PFSK-1 (cell line): ENCODE data around the gene MAP4K4.

Experiments used
- FOXP2 ChIP-seq: optimal IDR thresholded peaks from 2 replicates; pipeline ENCODE3; 2011; ENCODE audit warnings: borderline replicate concordance, control low read depth, inconsistent platforms; ENCODE audit not compliant: insufficient read depth; ENCODE audit errors: extremely low read length, extremely low read depth
- POLR2AphosphoS5 ChIP-seq: IDR thresholded peaks from 2 replicates; pipeline ENCODE4 v1.6.1; 2012; ENCODE audit warnings: low read depth, mild to moderate bottlenecking, control low read depth, low read length, moderate library complexity
- SIN3A ChIP-seq: IDR thresholded peaks from 2 replicates; pipeline ENCODE4 v1.6.1; 2012; ENCODE audit warnings: mild to moderate bottlenecking, low read length, moderate library complexity, borderline replicate concordance; ENCODE audit not compliant: insufficient read depth
- TAF1 ChIP-seq: IDR thresholded peaks from 2 replicates; pipeline ENCODE4 v1.6.1; 2012; ENCODE audit warnings: low read length, control low read depth, borderline replicate concordance; ENCODE audit not compliant: insufficient read depth
- TF ChIP-seq, protein P1 (sequence below), 2 experiments: IDR thresholded peaks; 2 replicates each; pipeline versions ENCODE4 v1.6.1 to v1.8.0; 2011 to 2012; ENCODE audit warnings: low read depth in 2 of 2, low read length in 2 of 2, control low read depth in 1 of 2, inconsistent platforms in 1 of 2, mild to moderate bottlenecking in 1 of 2, moderate library complexity in 1 of 2; ENCODE audit not compliant: insufficient read depth in 1 of 2

MAP4K4 gene

DNA sequence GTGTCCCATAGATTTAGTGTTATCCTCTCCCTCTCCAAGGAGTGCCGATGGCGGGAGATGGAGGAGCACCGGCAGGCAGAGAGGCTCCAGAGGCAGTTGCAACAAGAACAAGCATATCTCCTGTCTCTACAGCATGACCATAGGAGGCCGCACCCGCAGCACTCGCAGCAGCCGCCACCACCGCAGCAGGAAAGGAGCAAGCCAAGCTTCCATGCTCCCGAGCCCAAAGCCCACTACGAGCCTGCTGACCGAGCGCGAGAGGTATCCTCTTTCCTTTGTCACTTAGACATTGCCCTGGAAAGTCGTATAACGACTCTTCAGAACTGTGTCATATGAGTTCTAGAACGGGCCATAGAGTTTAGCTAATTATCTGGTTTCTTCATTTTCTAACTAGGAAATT lies 162.1 kb downstream of the MAP4K4 start:
- TF ChIP-seq POLR2AphosphoS5: no peak
- TF ChIP-seq, protein P1, sequence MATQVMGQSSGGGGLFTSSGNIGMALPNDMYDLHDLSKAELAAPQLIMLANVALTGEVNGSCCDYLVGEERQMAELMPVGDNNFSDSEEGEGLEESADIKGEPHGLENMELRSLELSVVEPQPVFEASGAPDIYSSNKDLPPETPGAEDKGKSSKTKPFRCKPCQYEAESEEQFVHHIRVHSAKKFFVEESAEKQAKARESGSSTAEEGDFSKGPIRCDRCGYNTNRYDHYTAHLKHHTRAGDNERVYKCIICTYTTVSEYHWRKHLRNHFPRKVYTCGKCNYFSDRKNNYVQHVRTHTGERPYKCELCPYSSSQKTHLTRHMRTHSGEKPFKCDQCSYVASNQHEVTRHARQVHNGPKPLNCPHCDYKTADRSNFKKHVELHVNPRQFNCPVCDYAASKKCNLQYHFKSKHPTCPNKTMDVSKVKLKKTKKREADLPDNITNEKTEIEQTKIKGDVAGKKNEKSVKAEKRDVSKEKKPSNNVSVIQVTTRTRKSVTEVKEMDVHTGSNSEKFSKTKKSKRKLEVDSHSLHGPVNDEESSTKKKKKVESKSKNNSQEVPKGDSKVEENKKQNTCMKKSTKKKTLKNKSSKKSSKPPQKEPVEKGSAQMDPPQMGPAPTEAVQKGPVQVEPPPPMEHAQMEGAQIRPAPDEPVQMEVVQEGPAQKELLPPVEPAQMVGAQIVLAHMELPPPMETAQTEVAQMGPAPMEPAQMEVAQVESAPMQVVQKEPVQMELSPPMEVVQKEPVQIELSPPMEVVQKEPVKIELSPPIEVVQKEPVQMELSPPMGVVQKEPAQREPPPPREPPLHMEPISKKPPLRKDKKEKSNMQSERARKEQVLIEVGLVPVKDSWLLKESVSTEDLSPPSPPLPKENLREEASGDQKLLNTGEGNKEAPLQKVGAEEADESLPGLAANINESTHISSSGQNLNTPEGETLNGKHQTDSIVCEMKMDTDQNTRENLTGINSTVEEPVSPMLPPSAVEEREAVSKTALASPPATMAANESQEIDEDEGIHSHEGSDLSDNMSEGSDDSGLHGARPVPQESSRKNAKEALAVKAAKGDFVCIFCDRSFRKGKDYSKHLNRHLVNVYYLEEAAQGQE (IDR thresholded peaks at IDR 0.05; ENCODE audit: insufficient read depth in 1 of 2, low read depth in 2 of 2, low read length in 2 of 2): no peak
- no peak for TF ChIP-seq TAF1
- TF ChIP-seq FOXP2: no peak
- no peak for TF ChIP-seq SIN3A

DNA sequence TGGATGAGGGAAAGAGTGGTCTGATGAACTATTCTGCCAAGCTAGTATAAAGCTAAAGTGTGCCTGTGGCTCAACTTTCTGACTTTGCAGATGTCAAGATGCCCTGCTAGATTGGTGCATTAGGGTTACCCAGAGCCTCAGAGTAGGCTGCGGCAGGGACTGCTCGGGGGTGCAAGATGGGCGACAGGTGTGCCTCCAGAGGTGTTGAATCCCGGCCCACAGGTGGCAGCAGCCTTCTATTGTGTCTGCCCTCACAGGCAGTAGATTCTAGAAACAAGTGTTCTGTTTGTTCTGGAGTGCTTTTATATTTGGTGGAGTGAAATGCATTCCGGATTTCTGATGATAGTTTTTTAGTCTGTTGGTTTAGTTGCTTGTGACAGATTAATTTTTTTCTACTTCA lies 162.7 kb downstream of the MAP4K4 start:
- TF ChIP-seq SIN3A: no peak
- TF ChIP-seq, protein P1 (IDR thresholded peaks at IDR 0.05; ENCODE audit: insufficient read depth in 1 of 2, low read depth in 2 of 2, low read length in 2 of 2): no peak
- TF ChIP-seq TAF1: no peak
- no peak for TF ChIP-seq FOXP2
- no peak for TF ChIP-seq POLR2AphosphoS5

DNA sequence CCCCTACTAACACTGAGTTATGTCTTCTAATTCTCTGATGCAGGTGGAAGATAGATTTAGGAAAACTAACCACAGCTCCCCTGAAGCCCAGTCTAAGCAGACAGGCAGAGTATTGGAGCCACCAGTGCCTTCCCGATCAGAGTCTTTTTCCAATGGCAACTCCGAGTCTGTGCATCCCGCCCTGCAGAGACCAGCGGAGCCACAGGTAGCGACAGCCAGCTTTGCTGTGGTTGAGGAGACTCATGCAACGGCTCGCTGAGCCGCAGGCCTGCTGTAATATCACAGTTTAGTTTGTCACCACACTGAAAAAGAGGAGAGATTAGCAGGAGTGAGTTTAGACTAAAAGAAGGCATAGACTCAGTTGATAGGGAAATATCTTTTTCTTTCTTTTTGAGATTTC lies 163.3 kb downstream of the MAP4K4 start:
- TF ChIP-seq SIN3A (no peak), FOXP2 (no peak), TAF1 (no peak), POLR2AphosphoS5 (no peak)
- TF ChIP-seq, protein P1 (IDR thresholded peaks at IDR 0.05; ENCODE audit: insufficient read depth in 1 of 2, low read depth in 2 of 2, low read length in 2 of 2): no peak

DNA sequence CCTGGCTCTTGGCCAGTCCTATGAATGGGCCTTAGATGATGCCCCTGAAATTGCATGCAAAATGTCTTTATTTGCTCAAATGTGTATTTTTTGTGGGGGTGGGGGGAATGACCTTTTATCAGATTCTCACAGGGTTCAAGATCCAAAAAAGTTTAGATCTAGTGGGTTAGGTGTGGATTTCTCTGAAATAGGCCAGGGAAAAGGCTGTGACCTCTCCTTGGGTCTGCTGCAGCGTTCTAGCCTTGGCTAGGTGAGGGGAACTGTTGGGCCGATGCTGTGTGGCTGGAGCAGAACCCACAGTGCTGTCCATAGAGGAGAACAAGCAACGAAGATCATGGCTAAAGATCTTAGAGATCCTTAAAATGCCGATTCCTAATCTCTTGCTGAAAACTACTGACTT lies 163.9 kb downstream of the MAP4K4 start:
- TF ChIP-seq, protein P1 (IDR thresholded peaks at IDR 0.05; ENCODE audit: insufficient read depth in 1 of 2, low read depth in 2 of 2, low read length in 2 of 2): no peak
- TF ChIP-seq FOXP2 (no peak), POLR2AphosphoS5 (no peak), SIN3A (no peak), TAF1 (no peak)

DNA sequence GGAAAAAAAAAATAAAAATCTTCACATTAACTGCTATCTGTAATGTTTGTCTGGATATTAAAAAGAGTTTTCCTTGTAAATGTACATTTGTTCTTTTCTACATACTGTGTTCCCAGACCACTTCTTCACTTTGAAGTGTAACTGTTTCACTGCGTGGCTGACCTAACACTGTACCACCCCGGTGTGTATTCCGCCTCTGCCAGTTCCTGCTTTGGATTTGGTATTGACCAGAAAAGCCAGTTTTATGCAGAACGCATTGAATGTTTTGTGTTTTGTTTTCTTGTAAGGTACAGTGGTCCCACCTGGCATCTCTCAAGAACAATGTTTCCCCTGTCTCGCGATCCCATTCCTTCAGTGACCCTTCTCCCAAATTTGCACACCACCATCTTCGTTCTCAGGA lies 166.0 kb downstream of the MAP4K4 start:
- no peak for TF ChIP-seq POLR2AphosphoS5
- TF ChIP-seq SIN3A: no peak
- no peak for TF ChIP-seq FOXP2
- TF ChIP-seq TAF1: no peak
- TF ChIP-seq, protein P1 (IDR thresholded peaks at IDR 0.05; ENCODE audit: insufficient read depth in 1 of 2, low read depth in 2 of 2, low read length in 2 of 2): no peak
